ENCODE measurements around the gene HIRA.

DNA sequence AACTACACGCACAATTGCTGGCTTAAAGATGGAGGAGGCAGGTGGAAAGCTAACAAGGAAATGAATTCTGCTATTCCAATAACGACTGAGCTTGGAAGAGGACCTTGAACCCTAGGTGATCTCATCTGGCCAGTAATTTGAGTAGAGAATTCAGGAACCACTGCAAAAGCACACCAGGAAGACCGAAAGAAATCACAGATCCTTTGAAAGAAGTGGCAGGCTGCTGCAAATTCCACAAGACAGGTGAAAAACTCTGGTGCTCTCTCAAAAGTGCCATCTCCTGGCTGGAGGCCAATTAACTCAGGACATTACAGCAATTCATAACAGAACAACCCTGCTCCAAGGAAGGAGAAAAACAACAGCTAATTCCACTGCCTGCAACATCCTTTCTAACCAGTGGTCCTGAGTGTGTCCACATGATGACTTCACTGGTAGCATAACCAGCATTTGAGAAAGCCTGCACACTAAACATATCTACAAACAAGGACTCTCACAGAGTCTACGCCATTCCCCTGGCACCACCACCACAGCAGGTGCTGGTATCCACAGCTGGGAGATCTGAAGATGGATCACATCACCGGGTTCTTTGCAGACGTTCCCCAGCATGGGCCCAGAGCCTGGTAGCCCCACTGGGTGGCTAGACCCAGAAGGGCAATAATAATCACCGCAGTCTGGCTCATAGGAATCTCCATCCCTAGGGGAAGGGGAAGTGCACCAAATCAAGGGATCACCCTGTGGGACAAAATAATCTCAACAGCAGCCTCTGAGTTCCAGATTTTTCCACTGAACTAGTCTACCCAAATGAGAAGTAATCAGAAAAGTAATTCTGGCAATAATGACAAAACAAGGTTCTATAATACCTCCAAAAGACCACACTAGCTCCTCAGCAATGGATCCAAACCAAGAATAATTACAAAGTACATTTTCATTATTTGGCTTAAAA, 95.1 kb downstream of the HIRA start:
- TF ChIP-seq, protein P1, sequence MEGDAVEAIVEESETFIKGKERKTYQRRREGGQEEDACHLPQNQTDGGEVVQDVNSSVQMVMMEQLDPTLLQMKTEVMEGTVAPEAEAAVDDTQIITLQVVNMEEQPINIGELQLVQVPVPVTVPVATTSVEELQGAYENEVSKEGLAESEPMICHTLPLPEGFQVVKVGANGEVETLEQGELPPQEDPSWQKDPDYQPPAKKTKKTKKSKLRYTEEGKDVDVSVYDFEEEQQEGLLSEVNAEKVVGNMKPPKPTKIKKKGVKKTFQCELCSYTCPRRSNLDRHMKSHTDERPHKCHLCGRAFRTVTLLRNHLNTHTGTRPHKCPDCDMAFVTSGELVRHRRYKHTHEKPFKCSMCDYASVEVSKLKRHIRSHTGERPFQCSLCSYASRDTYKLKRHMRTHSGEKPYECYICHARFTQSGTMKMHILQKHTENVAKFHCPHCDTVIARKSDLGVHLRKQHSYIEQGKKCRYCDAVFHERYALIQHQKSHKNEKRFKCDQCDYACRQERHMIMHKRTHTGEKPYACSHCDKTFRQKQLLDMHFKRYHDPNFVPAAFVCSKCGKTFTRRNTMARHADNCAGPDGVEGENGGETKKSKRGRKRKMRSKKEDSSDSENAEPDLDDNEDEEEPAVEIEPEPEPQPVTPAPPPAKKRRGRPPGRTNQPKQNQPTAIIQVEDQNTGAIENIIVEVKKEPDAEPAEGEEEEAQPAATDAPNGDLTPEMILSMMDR (IDR thresholded peaks at IDR 0.05; ENCODE audit: control extremely low read depth in 1 of 3, insufficient read depth in 1 of 3, low read depth in 1 of 3, low read length in 3 of 3): no peak
- TF ChIP-seq CHD2 (IDR thresholded peaks at IDR 0.05; ENCODE audit: low read length) (no peak), POLR2A (IDR thresholded peaks at IDR 0.05; ENCODE audit: control extremely low read depth in 1 of 2, low read depth in 2 of 2, low read length in 2 of 2) (no peak), SIN3A (conservative IDR thresholded peaks at IDR 0.05 in 1 of 2, IDR thresholded peaks at IDR 0.05 in 1 of 2; ENCODE audit: low read depth in 1 of 2, low read length in 2 of 2) (no peak), FOSL1 (IDR thresholded peaks at IDR 0.05; ENCODE audit: insufficient read depth, low read depth, low read length) (no peak), POLR2AphosphoS5 (IDR thresholded peaks at IDR 0.05; ENCODE audit: low read depth, low read length) (no peak), TAF1 (IDR thresholded peaks at IDR 0.05; ENCODE audit: low read depth, low read length) (no peak), JUN (IDR thresholded peaks at IDR 0.05; ENCODE audit: low read depth, low read length) (no peak), TCF12 (IDR thresholded peaks at IDR 0.05; ENCODE audit: low read depth, low read length) (no peak)
